H9 (cell line): ENCODE measurements around the gene ABCB1. TPM values are rescaled to one million over a fixed set of nuclear protein-coding genes. Genes with fewer than 3 reads are reported as not detected.

Source experiments
- DNase-seq: peaks from one replicate; pipeline ENCODE4 v3.0.0-alpha.2; 2017
- H2AFZ ChIP-seq: one replicate; pipeline ENCODE4 v1.6.1; 2013; ENCODE audit warnings: mild to moderate bottlenecking, low read length, control low read depth, moderate library complexity
- H2AK5ac ChIP-seq: 2 replicates; pipeline ENCODE4 v1.6.1; 2013; ENCODE audit warnings: low read length, control low read depth, mixed read lengths; ENCODE audit not compliant: insufficient read length
- H2BK120ac ChIP-seq: one replicate; pipeline ENCODE4 v1.6.1; 2013; ENCODE audit warnings: low read depth, mild to moderate bottlenecking, low read length, control low read depth, inconsistent platforms; ENCODE audit not compliant: poor library complexity, severe bottlenecking
- H2BK12ac ChIP-seq: 2 replicates; pipeline ENCODE4 v1.6.1; 2013; ENCODE audit warnings: low read length, control low read depth, mixed read lengths, low read depth; ENCODE audit not compliant: insufficient read length
- H2BK15ac ChIP-seq: 2 replicates; pipeline ENCODE4 v1.6.1; 2013; ENCODE audit warnings: low read depth, low read length, control low read depth
- H2BK20ac ChIP-seq: one replicate; pipeline ENCODE4 v1.6.1; 2013; ENCODE audit warnings: low read depth, mild to moderate bottlenecking, low read length, control low read depth, inconsistent platforms; ENCODE audit not compliant: poor library complexity, severe bottlenecking
- H2BK5ac ChIP-seq: 2 replicates; pipeline ENCODE4 v1.6.1; 2013; ENCODE audit warnings: low read length, control low read depth, mixed read lengths; ENCODE audit not compliant: insufficient read length
- H3K14ac ChIP-seq: 2 replicates; pipeline ENCODE4 v1.6.1; 2013; ENCODE audit warnings: low read length, control low read depth; ENCODE audit not compliant: insufficient read depth
- H3K18ac ChIP-seq: 2 replicates; pipeline ENCODE4 v1.6.1; 2013; ENCODE audit warnings: low read depth, mild to moderate bottlenecking, mixed read lengths, low read length, control low read depth; ENCODE audit not compliant: insufficient read length
- H3K23ac ChIP-seq: 2 replicates; pipeline ENCODE4 v1.6.1; 2013; ENCODE audit warnings: low read length, control low read depth, mixed read lengths, low read depth; ENCODE audit not compliant: insufficient read length
- H3K23me2 ChIP-seq: 2 replicates; pipeline ENCODE4 v1.6.1; 2013; ENCODE audit warnings: low read depth, mild to moderate bottlenecking, mixed read lengths, low read length, control low read depth; ENCODE audit not compliant: insufficient read length, poor library complexity, severe bottlenecking
- H3K27ac ChIP-seq: 2 replicates; pipeline ENCODE4 v1.5.1; 2013; ENCODE audit warnings: low read length, control low read depth, mixed read lengths, low read depth; ENCODE audit not compliant: insufficient read length
- H3K27me3 ChIP-seq: 2 replicates; pipeline ENCODE4 v1.6.1; 2013; ENCODE audit warnings: low read length, control low read depth, inconsistent platforms; ENCODE audit not compliant: insufficient read depth
- H3K4ac ChIP-seq: 2 replicates; pipeline ENCODE4 v1.6.1; 2013; ENCODE audit warnings: low read depth, mild to moderate bottlenecking, control low read depth, inconsistent platforms, low read length, moderate library complexity
- H3K4me1 ChIP-seq: 2 replicates; pipeline ENCODE4 v1.6.1; 2013; ENCODE audit warnings: low read length, control low read depth, inconsistent platforms; ENCODE audit not compliant: insufficient read depth
- H3K4me2 ChIP-seq: 2 replicates; pipeline ENCODE4 v1.6.1; 2013; ENCODE audit warnings: low read length, control low read depth, mixed read lengths; ENCODE audit not compliant: insufficient read length, insufficient read depth
- H3K56ac ChIP-seq: 2 replicates; pipeline ENCODE4 v1.6.1; 2013; ENCODE audit warnings: low read depth, mild to moderate bottlenecking, mixed read lengths, low read length, control low read depth; ENCODE audit not compliant: insufficient read length
- H3K79me1 ChIP-seq: 2 replicates; pipeline ENCODE4 v1.6.1; 2013; ENCODE audit warnings: low read depth, mild to moderate bottlenecking, moderate library complexity, low read length, control low read depth, inconsistent platforms; ENCODE audit not compliant: insufficient read depth, poor library complexity, severe bottlenecking
- H3K79me2 ChIP-seq: 2 replicates; pipeline ENCODE4 v1.6.1; 2013; ENCODE audit warnings: low read length, control low read depth, inconsistent platforms; ENCODE audit not compliant: insufficient read depth
- H3K9ac ChIP-seq: 2 replicates; pipeline ENCODE4 v1.6.1; 2013; ENCODE audit warnings: low read length, control low read depth, mixed read lengths; ENCODE audit not compliant: insufficient read length; ENCODE audit errors: extremely low read depth
- H3K9me3 ChIP-seq: one replicate; pipeline ENCODE4 v1.6.1; 2013; ENCODE audit warnings: low read depth, low read length, inconsistent platforms; ENCODE audit not compliant: control insufficient read depth
- H3T11ph ChIP-seq: one replicate; pipeline ENCODE4 v1.6.1; 2013; ENCODE audit warnings: mild to moderate bottlenecking, low read length, control low read depth, inconsistent platforms
- H4K20me1 ChIP-seq: one replicate; pipeline ENCODE4 v1.6.1; 2013; ENCODE audit not compliant: control insufficient read depth, insufficient read length, insufficient read depth
- H4K5ac ChIP-seq: 2 replicates; pipeline ENCODE4 v1.6.1; 2013; ENCODE audit warnings: low read depth, mild to moderate bottlenecking, mixed read lengths, low read length, control low read depth; ENCODE audit not compliant: insufficient read length
- H4K8ac ChIP-seq: replicated peaks from 2 replicates; pipeline ENCODE4 v1.6.1; 2013; ENCODE audit warnings: low read length, control low read depth, mixed read lengths, low read depth; ENCODE audit not compliant: insufficient read length
- H4K91ac ChIP-seq: 2 replicates; pipeline ENCODE4 v1.6.1; 2013; ENCODE audit warnings: low read depth, mild to moderate bottlenecking, moderate library complexity, mixed read lengths, low read length, control low read depth; ENCODE audit not compliant: insufficient read length
- H3K27ac Mint-ChIP-seq, 3 experiments: 2 replicates in 2 of 3; 3 replicates in 1 of 3; pipeline ENCODE4 v1.8.0; 2020 to 2021; ENCODE audit warnings: mixed read lengths in 3 of 3, mild to moderate bottlenecking in 1 of 3, moderate library complexity in 1 of 3
- H3K27me3 Mint-ChIP-seq: 2 replicates; pipeline ENCODE4 v1.8.0; 2021; ENCODE audit warnings: low read depth, mild to moderate bottlenecking, moderate library complexity, mixed read lengths
- H3K36me3 Mint-ChIP-seq, 3 experiments: 2 replicates in 2 of 3; 3 replicates in 1 of 3; pipeline ENCODE4 v1.8.0; 2020 to 2021; ENCODE audit warnings: low read depth in 3 of 3, mixed read lengths in 3 of 3; ENCODE audit not compliant: insufficient read depth in 1 of 3
- H3K4me1 Mint-ChIP-seq, 2 experiments: 2 replicates each; pipeline ENCODE4 v1.8.0; 2020; ENCODE audit warnings: mixed read lengths in 2 of 2
- H3K4me3 Mint-ChIP-seq, 2 experiments: 2 replicates in 1 of 2; 3 replicates in 1 of 2; pipeline ENCODE4 v1.8.0; 2020 to 2021; ENCODE audit warnings: mild to moderate bottlenecking in 2 of 2, mixed read lengths in 2 of 2, moderate library complexity in 1 of 2
- H3K9me3 Mint-ChIP-seq, 2 experiments: 2 replicates in 1 of 2; 3 replicates in 1 of 2; pipeline ENCODE4 v1.8.0; 2020; ENCODE audit warnings: mild to moderate bottlenecking in 2 of 2, mixed read lengths in 2 of 2, moderate library complexity in 1 of 2
- CTCF ChIP-seq: fragments of 200-600 bp; sonication (generic); conservative IDR thresholded peaks from 3 replicates; pipeline ENCODE4 v1.8.0; 2021; ENCODE audit warnings: antibody characterized with exemption, mild to moderate bottlenecking
- WGBS: extraction: QIAGEN DNeasy Blood & Tissue Kit; methylation state at CpG from one replicate; pipeline ENCODE4 v1.1.7; 2013; ENCODE audit warnings: missing lambda C conversion rate, low lambda C conversion rate, mixed read lengths; ENCODE audit not compliant: insufficient read length; ENCODE audit errors: extremely low coverage; 5-methylcytosine and 5-hydroxymethylcytosine counted together
- total RNA-seq: library from RNA; stranded (reverse); gene quantifications from 2 replicates; pipeline ENCODE4 v1.2.1, GENCODE V29; 2021

ABCB1 gene
- total RNA-seq, 1 experiment from 2014 or later = 0.33 TPM

DNA sequence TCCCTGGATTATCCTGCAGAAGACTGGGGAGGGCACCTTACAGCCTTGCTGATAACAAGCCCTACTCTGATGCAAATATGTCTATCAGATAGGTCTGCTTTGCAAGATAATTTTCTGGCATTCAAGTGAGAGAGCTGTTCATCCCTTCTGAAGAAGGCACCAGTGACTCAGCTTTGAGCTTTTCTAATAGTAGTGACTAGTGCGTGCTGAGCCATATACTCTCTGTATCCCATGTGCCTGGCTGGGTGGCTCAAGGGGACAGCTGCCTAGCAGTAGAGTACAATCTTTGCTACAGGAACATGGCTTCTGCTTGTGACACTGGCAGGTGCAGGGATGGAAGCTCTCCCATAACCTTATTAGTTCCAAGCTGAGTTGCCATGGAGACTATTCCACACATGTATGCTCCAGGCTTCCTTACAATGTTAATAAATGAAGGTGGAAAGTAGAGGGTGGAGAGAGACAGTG is 90.2 kb downstream of the ABCB1 start:
- Histone ChIP-seq H3K56ac (no peak overlapping the region), H3K9me3 (no peaks in the 10 kb centered on the region), H2AK5ac (no peak overlapping the region), H2BK5ac (no peak overlapping the region), H4K8ac (no peak overlapping the region), H3T11ph (no peak overlapping the region), H2BK20ac (no peak overlapping the region), H3K9ac (no peak overlapping the region), H3K23me2 (no peaks in the 10 kb centered on the region), H3K23ac (no peak overlapping the region), H3K4ac (no peak overlapping the region), H3K27me3 (no peaks in the 10 kb centered on the region), H4K20me1 (no peaks in the 10 kb centered on the region), H3K4me2 (no peak overlapping the region), H3K79me2 (no peaks in the 10 kb centered on the region), H3K18ac (no peak overlapping the region), H3K4me1 (no peaks in the 10 kb centered on the region), H4K91ac (no peak overlapping the region), H3K14ac (no peak overlapping the region), H2BK12ac (no peak overlapping the region), H3K27ac (no peak overlapping the region), H2BK120ac (no peak overlapping the region), H2BK15ac (no peak overlapping the region), H3K79me1 (no peaks in the 10 kb centered on the region), H2AFZ (no peak overlapping the region), H4K5ac (no peak overlapping the region)
- no peaks in the 10 kb centered on the region for H3K36me3 Mint-ChIP-seq
- no peaks in the 10 kb centered on the region; a peak in 1 of 5 replicates for H3K9me3 Mint-ChIP-seq
- WGBS = no CpG with 5 or more reads among the region's 1 CpG
- DNase-seq = no peak
- no peaks in the 10 kb centered on the region for H3K27me3 Mint-ChIP-seq
- TF ChIP-seq CTCF = no peak
- no peak overlapping the region for H3K27ac Mint-ChIP-seq
- no peak overlapping the region for H3K4me3 Mint-ChIP-seq
- peaks cover 10 to 18% of the 10 kb centered on the region in 2 experiments for H3K4me1 Mint-ChIP-seq
